K562 (cell line): ENCODE results near the gene SLC49A4. TPM values are rescaled to one million over a fixed set of nuclear protein-coding genes. Genes with fewer than 3 reads are reported as not detected.
A peak's percentile ranks its signal among the peaks of the same experiment; 100 is the strongest.

ENCODE experiments used
- CEBPB ChIP-seq: fragments of 450-650 bp; IDR thresholded peaks from 2 replicates; pipeline ENCODE4 v1.6.1; 2016; ENCODE audit warnings: missing genetic modification characterization, missing compliant biosample characterization
- EWSR1 ChIP-seq: fragments of 450-650 bp; IDR thresholded peaks from 2 replicates; pipeline ENCODE4 v1.6.1; 2018; ENCODE audit warnings: borderline replicate concordance, mild to moderate bottlenecking, low read depth, moderate library complexity; ENCODE audit not compliant: partially characterized antibody
- FOS ChIP-seq: IDR thresholded peaks from 3 replicates; pipeline ENCODE4 v1.6.1; 2011; ENCODE audit not compliant: insufficient read length; ENCODE audit errors: extremely low read depth
- MTA2 ChIP-seq: fragments of 450-650 bp; IDR thresholded peaks from 2 replicates; pipeline ENCODE4 v1.6.1; 2016; ENCODE audit warnings: low read depth
- MTF1 ChIP-seq: fragments of 250-450 bp; sonication (Bioruptor Pico); IDR thresholded peaks from 2 replicates; pipeline ENCODE4 v1.9.0; 2021; ENCODE audit warnings: moderate library complexity, mild to moderate bottlenecking, inconsistent platforms, borderline replicate concordance
- NEUROD1 ChIP-seq: fragments of 150-350 bp; IDR thresholded peaks from 2 replicates; pipeline ENCODE4 v1.6.1; 2014; ENCODE audit warnings: borderline replicate concordance, low read length, low read depth; ENCODE audit not compliant: partially characterized antibody
- RBM15 ChIP-seq: fragments of 200-400 bp; formaldehyde crosslinking; IDR thresholded peaks from 2 replicates; pipeline ENCODE4 v1.6.1; 2018; ENCODE audit warnings: mild to moderate bottlenecking, low read length, moderate library complexity; ENCODE audit not compliant: insufficient read depth
- SMAD4 ChIP-seq: fragments of 250-450 bp; sonication (Bioruptor Pico); conservative IDR thresholded peaks from 2 replicates; pipeline ENCODE4 v1.8.0; 2021; ENCODE audit warnings: inconsistent platforms, mild to moderate bottlenecking, moderate library complexity
- TCF7L2 ChIP-seq: fragments of 150-350 bp; IDR thresholded peaks from 2 replicates; pipeline ENCODE4 v1.6.1; 2016; ENCODE audit warnings: low read depth, mild to moderate bottlenecking, low read length, moderate library complexity
- USF1 ChIP-seq: sonication (generic); formaldehyde crosslinking; IDR thresholded peaks from 2 replicates; pipeline ENCODE4 v1.9.0; 2022; ENCODE audit warnings: mild to moderate bottlenecking, missing genetic modification reagents
- XRCC5 ChIP-seq: fragments of 200-400 bp; formaldehyde crosslinking; IDR thresholded peaks from 2 replicates; pipeline ENCODE4 v1.6.1; 2017; ENCODE audit warnings: low read depth, mild to moderate bottlenecking, low read length
- ZFP36 ChIP-seq: fragments of 150-350 bp; IDR thresholded peaks from 2 replicates; pipeline ENCODE4 v1.6.1; 2018; ENCODE audit warnings: low read length, low read depth; ENCODE audit not compliant: partially characterized antibody
- ZNF324 ChIP-seq: fragments of 250-450 bp; sonication (Bioruptor Pico); IDR thresholded peaks from 2 replicates; pipeline ENCODE4 v1.4.0; 2020; ENCODE audit warnings: mild to moderate bottlenecking
- polyA plus RNA-seq, 8 experiments: library from polyadenylated mRNA; depleted of rRNA in 4 of 8; stranded (reverse) in 5 of 8; unstranded in 3 of 8; fragments of >200 nt; fragmentation: Nextera tagmentation in 2 of 8; fragmentation: Illumina TruSeq in 1 of 8; extraction: Ambion mirVana in 2 of 8; extraction: Trizol in 1 of 8; gene quantifications; 2 replicates each; pipeline versions ENCODE4 v1.2.1 to v1.2.3, GENCODE V29; 2011 to 2014; ENCODE audit warnings: inconsistent platforms in 1 of 8, missing spikeins in 1 of 8
- total RNA-seq, 7 experiments: library from RNA; depleted of rRNA in 6 of 7; stranded (reverse); fragments of >200 nt in 6 of 7; fragmentation: Illumina TruSeq in 2 of 7; extraction: Trizol in 2 of 7; gene quantifications; 2 replicates each; pipeline versions ENCODE4 v1.2.1 to v1.2.3, GENCODE V29; 2011 to 2021; ENCODE audit warnings: low replicate concordance in 1 of 7
- TF ChIP-seq, protein P1 (sequence below): sonication (generic); formaldehyde crosslinking; IDR thresholded peaks from 2 replicates; pipeline ENCODE4 v1.8.0; 2022; ENCODE audit warnings: mild to moderate bottlenecking, missing genetic modification reagents
- TF ChIP-seq, protein P2 (sequence below): fragments of 250-450 bp; sonication (Bioruptor Pico); IDR thresholded peaks from 2 replicates; pipeline ENCODE4 v1.4.0; 2020
- TF ChIP-seq, protein P3 (sequence below): fragments of 200-800 bp; sonication (Bioruptor generic); IDR thresholded peaks from 2 replicates; pipeline ENCODE4 v1.6.1; 2017; ENCODE audit warnings: missing genetic modification characterization, missing compliant biosample characterization

The SLC49A4 gene
- total and polyA plus RNA-seq, 9 of the 15 experiments (the other 6 are each of a cell fraction or from before 2014, with no cell fraction given): 0.15 to 1.3 (median 0.83) TPM

DNA sequence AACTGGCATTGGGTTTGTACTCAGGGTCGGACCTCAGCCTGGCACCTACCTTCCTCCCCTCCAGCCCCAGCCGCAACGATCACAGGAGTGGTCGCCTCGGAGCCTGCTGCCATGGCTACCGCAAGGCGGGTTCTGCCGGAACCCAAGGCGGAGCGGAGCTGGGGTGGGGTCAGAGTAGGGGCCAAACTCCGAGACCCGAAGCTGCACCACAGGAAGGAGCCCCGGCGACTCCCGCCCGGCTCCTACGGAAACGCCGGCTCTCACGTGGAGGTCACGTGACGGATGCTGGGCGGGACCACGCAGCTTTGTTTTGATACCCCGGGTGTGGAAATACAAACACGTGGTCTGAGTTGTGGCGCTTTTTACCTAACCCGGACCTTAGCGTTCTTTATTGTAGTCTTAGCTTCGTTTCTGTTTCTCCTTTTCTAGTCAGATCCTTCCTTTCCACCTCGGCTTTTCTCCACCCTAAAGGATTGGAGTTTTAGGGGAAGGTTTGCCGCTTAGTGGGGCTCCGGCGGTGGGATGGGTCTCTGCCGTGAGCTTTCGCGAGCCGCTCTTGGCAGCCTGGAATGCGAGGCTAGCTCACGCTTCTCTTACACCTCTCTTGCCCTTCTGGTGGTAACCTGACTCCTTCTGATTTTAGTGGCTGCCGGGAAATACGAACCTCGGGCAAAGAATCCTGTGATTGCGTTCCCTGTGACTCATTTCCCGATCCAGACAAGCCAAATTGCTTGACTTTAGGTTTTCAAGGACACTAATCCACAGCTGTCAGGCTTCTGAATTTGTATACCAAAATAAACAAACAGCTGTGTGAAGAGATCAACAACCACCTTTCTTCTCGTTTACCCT is 1.1 kb upstream of the SLC49A4 start, which contains the start of gene HSPBAP1 (continued):
- peak; percentile 45; the same call in 1 of the 2 replicates for TF ChIP-seq SMAD4 (CRISPR knock-in tag)
- TF ChIP-seq, protein P1, sequence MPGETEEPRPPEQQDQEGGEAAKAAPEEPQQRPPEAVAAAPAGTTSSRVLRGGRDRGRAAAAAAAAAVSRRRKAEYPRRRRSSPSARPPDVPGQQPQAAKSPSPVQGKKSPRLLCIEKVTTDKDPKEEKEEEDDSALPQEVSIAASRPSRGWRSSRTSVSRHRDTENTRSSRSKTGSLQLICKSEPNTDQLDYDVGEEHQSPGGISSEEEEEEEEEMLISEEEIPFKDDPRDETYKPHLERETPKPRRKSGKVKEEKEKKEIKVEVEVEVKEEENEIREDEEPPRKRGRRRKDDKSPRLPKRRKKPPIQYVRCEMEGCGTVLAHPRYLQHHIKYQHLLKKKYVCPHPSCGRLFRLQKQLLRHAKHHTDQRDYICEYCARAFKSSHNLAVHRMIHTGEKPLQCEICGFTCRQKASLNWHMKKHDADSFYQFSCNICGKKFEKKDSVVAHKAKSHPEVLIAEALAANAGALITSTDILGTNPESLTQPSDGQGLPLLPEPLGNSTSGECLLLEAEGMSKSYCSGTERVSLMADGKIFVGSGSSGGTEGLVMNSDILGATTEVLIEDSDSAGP: no peak
- TF ChIP-seq RBM15: no peak
- no peak for TF ChIP-seq NEUROD1
- TF ChIP-seq CEBPB (tag): peak; percentile 56
- no peak for TF ChIP-seq ZNF324 (CRISPR knock-in tag)
- TF ChIP-seq, protein P2, sequence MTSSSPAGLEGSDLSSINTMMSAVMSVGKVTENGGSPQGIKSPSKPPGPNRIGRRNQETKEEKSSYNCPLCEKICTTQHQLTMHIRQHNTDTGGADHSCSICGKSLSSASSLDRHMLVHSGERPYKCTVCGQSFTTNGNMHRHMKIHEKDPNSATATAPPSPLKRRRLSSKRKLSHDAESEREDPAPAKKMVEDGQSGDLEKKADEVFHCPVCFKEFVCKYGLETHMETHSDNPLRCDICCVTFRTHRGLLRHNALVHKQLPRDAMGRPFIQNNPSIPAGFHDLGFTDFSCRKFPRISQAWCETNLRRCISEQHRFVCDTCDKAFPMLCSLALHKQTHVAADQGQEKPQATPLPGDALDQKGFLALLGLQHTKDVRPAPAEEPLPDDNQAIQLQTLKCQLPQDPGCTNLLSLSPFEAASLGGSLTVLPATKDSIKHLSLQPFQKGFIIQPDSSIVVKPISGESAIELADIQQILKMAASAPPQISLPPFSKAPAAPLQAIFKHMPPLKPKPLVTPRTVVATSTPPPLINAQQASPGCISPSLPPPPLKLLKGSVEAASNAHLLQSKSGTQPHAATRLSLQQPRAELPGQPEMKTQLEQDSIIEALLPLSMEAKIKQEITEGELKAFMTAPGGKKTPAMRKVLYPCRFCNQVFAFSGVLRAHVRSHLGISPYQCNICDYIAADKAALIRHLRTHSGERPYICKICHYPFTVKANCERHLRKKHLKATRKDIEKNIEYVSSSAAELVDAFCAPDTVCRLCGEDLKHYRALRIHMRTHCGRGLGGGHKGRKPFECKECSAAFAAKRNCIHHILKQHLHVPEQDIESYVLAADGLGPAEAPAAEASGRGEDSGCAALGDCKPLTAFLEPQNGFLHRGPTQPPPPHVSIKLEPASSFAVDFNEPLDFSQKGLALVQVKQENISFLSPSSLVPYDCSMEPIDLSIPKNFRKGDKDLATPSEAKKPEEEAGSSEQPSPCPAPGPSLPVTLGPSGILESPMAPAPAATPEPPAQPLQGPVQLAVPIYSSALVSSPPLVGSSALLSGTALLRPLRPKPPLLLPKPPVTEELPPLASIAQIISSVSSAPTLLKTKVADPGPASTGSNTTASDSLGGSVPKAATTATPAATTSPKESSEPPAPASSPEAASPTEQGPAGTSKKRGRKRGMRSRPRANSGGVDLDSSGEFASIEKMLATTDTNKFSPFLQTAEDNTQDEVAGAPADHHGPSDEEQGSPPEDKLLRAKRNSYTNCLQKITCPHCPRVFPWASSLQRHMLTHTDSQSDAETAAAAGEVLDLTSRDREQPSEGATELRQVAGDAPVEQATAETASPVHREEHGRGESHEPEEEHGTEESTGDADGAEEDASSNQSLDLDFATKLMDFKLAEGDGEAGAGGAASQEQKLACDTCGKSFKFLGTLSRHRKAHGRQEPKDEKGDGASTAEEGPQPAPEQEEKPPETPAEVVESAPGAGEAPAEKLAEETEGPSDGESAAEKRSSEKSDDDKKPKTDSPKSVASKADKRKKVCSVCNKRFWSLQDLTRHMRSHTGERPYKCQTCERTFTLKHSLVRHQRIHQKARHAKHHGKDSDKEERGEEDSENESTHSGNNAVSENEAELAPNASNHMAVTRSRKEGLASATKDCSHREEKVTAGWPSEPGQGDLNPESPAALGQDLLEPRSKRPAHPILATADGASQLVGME: no peak
- TF ChIP-seq EWSR1: no peak
- TF ChIP-seq, protein P3, sequence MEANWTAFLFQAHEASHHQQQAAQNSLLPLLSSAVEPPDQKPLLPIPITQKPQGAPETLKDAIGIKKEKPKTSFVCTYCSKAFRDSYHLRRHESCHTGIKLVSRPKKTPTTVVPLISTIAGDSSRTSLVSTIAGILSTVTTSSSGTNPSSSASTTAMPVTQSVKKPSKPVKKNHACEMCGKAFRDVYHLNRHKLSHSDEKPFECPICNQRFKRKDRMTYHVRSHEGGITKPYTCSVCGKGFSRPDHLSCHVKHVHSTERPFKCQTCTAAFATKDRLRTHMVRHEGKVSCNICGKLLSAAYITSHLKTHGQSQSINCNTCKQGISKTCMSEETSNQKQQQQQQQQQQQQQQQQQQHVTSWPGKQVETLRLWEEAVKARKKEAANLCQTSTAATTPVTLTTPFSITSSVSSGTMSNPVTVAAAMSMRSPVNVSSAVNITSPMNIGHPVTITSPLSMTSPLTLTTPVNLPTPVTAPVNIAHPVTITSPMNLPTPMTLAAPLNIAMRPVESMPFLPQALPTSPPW (CRISPR knock-in tag): peak; percentile 62
- no peak for TF ChIP-seq MTF1 (CRISPR knock-in tag)
- no peak for TF ChIP-seq MTA2
- no peak for TF ChIP-seq ZFP36
- no peak for TF ChIP-seq FOS
- no peak for TF ChIP-seq XRCC5
- TF ChIP-seq TCF7L2: no peak
- peak; percentile 97 for TF ChIP-seq USF1 (CRISPR knock-in tag)
